Activated gamma-delta T cell treated with Interleukin-2 at 50 U/mL for 16 hours (primary cell): ENCODE measurements around the gene DSCAM.
"Not testable (repeated sequence)": the region's sequence is repeated elsewhere in the genome, so short reads cannot be mapped to it uniquely, and the experiment has no call there.

ENCODE experiments used
- DNase-seq: peaks from one replicate; pipeline ENCODE4 v3.0.0-alpha.2; 2020

Gene DSCAM

DNA sequence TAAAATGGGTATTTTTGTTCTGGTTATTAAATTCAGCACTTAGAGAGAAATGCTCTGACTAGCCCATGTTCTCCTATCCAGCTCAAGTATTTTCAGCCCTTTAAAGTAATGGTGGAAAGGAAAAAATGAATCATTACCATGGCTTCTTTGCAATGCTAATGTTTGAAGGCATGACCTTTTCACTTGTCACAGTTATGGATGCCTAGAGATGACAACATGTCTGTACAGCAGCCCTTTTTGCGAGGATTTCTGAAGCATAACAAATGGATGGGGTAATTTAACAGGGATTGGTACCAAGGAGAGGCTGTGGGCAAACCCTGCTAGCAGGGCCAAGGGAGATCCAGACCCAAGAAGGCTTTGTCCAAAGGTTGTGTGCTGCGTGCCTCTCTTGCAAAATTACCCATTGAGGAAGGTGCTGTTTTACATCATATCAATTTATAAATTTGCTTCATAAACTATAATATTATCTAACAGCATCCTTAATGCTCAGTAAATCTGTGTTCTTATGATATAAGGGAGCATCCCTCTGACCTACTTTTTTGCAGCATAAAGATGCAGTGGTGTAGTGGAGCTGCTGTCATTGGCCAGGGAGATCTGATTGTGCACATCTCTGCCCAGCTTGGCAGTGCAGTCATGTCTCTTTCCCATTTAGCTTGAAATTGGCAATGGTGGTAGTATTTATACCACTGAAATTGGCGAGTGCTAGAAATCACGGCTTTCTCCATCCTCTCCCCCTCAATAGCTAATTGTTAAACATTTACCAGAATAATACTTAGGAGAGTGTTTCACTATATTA, 652.6 kb downstream of the DSCAM start:
- no peak for DNase-seq

GRCh38 chr21:40191616-40192015, 655.3 kb downstream of the DSCAM start:
- DNase-seq = no peak

GRCh38 chr21:40191196-40191595, 655.8 kb downstream of the DSCAM start:
- DNase-seq = no peak

- no peak for DNase-seq
Measured at GRCh38 chr21:40187946-40188654, 658.9 kb downstream of the DSCAM start.

GRCh38 chr21:40187244-40187643, 659.7 kb downstream of the DSCAM start:
- DNase-seq = no peak

DNA sequence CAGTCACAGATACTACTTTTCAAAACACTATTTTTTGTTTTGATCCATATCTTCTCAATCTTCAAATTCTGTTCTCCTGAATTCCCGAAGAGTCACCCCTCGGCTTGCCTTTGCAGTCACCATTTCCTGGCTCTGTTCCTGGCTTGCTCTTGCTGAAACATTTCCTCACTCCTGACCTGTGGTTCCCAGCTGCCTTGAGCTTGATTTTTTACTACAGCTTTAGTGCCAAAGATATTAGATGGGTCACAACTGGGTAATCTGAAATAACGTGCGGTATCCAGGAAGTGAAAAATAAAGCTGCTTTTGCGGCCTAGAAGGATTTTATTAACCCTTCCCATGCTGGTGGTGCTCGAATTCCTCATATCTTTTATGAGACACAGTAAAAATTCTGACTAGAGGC, 660.9 kb downstream of the DSCAM start:
- no peak for DNase-seq

DNA sequence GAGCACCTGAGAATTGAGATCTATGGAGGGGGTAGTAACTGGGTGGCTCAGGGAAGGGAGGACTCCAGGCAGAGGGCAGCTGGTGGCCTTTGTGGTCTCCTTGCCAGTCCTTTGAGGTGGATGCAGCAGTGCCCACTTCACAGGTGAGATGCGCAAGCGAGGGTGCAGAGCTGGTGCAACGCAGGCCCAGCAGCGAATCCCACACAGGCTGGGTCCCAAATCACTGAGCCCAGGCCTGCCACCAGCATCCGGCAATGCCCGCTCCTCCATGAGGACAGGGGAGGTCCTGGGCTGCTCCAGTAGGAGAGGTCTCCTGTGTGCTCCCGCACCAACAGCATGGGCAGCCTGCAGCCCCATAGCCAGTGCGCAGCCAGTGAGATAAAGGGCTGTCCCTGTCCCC, 661.8 kb downstream of the DSCAM start:
- no peak for DNase-seq

- DNase-seq = not testable (repeated sequence)
Measured at GRCh38 chr21:40182491-40182890, 664.5 kb downstream of the DSCAM start.

- no peak for DNase-seq
Measured at GRCh38 chr21:40179166-40179565, 667.8 kb downstream of the DSCAM start.

DNA sequence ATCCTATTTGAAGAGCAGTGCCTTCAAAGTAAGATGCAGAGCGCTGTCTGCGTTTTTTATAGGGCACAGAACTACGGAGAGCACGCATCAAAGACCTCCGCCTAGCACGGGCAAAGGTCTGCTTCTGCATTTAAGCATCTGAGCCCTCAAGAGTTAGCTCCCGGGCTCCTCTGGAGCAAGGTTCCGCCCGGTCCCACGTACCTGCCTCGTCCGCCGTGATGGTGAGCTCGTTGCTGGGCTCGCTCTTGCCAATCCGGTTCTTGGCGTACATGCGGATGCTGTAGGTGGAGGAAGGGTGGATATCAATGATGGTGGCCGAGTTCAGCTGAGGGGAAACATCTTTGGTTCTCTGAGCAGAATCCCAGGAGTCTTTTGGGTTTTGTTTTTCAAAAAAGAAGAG, 668.2 kb downstream of the DSCAM start:
- no peak for DNase-seq

DNA sequence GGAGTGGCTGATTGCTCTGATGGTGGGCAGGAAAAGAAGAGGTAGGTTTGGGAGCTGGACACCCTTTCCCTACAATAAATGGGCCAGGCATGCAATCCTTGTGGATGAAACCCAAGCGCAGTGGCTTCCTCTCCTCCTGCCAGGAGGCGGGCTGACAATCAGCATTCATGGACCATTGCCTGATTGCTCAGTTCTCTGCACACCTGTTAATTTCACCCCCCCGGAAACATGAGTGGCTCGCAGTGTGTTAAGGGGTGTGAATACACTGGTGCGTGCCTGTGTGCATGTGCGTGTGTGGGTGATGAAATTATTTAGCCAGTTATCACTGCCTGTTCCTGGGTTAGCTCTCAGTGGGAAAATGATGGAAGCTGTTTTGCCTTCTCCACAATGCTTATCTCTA, 669.0 kb downstream of the DSCAM start:
- DNase-seq = no peak

DNA sequence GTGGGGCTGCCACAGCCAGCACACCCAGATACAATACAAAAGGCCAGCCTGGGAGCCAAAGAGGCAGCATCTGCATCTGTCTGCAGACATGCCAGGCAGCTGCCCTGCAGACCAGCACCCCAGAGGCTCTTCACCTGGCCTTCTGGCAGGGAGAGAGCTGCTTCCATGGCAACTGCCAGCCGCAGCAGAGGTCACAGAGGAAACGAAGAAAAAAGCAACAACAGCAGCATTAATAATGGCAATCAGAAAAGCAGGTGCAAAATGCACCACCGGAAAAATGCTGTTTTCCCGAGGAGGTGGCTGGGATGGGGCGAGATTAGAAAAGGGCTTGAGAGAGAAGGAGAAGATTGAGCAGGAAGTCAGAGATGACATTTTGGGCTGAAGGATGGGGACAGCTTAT, 670.2 kb downstream of the DSCAM start:
- DNase-seq = no peak

- DNase-seq = no peak
Measured at GRCh38 chr21:40173816-40174215, 673.1 kb downstream of the DSCAM start.

GRCh38 chr21:40169971-40170370, 677.0 kb downstream of the DSCAM start:
- no peak for DNase-seq

GRCh38 chr21:40166291-40166843, 680.6 kb downstream of the DSCAM start:
- DNase-seq = no peak

- no peak for DNase-seq
Measured at GRCh38 chr21:40165773-40166070, 681.2 kb downstream of the DSCAM start.

DNA sequence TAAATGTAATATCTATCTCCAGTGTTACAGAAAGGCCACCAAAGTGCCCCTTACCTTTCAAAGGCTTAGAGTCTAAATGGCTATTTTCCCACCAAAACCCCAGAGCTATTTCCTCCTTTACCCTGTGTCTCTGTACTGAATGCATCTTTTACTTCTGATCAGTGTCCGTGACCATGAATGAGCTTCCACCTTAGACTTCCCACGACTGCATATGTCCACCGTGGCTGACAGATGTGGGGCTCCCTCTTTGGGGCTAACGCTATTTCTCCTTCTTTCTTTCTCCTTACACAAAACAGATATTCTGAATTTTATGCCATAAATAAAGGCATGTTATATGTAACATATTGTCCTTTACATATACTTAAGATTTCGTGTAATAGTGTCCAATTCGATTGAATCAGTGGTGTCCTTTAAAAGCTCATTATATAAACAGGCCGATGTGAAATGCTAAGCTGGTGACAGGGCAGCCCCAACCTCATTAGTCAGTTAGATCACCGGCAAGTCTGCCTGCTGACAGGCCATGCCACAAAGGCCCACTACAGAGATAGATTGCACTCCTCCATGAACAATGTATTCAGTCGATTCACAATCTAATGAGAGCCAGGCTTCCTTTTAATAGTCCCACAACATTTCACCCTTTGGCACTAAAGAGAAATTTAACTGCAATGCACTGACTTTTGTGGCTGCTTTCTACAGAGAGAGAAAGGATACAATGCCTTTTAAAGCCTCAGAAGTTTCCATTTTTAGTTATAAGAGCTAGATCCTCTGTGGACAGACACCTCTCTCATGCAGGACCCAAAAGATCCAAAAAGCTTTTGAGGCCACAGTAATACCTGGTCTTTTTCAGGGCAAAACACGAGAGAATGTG, 681.8 kb downstream of the DSCAM start:
- DNase-seq = no peak

GRCh38 chr21:40162075-40162474, 684.9 kb downstream of the DSCAM start:
- no peak for DNase-seq

GRCh38 chr21:40160911-40161310, 686.0 kb downstream of the DSCAM start:
- no peak for DNase-seq

DNA sequence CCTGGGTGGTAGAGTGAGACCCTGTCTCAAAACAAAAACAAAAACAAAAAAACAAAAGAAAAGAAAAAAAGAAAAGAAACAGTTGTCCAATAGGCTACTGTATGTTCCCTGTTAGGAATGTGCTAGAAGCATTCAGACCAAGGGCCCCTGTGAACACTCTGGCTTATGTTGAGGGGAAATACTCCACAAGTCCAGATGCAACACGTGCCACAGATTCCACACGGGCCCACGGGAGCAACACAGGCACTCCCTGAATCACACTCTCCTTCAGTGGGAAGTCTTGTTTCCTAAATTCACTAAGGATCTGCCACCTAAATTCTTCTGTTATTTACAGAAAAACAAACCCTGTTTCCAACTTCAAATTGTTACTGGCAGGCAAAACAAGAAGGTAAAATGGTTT, 688.6 kb downstream of the DSCAM start:
- no peak for DNase-seq

DNA sequence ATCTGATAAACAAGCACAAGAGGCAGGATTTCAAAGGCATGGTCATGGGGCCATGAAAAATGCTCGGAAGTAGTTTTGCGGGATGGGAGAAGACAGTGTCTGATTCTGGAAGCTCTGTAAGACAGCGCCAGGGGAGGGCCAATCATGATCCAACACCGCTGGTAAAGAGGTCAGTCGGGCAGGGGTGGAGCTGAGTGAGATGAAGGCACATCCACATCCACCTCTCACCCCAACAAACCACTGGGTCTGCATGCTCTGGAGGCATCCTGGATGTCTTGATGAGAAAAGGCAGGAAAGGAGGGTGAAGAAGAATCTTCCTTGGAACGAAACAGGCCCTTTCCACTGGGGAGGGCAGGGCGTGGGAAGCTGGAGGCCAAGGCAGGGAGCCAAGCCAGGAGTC, 691.4 kb downstream of the DSCAM start:
- DNase-seq = no peak

DNA sequence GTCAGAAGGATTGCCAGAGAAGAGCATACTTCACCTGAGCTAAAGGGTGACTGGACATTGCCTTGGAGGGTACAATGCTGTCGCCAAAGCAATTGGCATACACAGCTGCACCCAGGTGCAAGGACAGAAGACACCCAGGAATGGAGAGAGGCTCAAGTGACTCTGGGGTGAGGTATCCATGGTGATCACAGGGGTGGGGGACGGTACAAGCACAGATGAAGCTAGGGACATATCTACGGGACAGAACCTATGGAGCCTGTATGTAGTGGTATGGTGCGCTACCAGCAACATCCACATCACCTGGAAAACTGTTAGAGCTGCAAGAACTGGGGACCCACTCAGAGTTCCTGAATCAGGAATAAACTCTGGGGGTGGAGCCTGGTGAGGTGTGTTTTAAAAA, 693.6 kb downstream of the DSCAM start:
- no peak for DNase-seq

- DNase-seq = no peak
Measured at GRCh38 chr21:40152476-40152875, 694.5 kb downstream of the DSCAM start.

DNA sequence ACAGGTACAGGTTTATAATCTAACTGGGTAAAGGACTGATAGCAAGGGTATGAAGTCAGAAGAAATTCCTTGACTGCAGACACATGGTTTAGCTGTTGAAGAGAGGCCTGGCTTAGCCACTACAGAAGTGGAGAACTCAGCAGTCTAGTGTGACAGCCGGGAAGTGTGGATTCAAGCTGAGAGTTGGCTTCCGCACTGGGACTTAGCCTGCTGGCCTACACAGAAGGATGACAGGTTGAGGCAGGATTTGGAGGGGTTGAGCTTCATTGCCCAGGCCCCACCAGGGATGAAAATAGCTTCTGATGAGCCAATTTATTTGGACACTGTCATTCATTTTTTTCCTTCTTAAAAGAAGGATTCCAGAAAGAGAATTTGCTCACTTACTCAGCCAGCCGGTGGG, 695.3 kb downstream of the DSCAM start:
- no peak for DNase-seq
